ENCODE measurements around the gene C4BPB.

C4BPB gene

DNA sequence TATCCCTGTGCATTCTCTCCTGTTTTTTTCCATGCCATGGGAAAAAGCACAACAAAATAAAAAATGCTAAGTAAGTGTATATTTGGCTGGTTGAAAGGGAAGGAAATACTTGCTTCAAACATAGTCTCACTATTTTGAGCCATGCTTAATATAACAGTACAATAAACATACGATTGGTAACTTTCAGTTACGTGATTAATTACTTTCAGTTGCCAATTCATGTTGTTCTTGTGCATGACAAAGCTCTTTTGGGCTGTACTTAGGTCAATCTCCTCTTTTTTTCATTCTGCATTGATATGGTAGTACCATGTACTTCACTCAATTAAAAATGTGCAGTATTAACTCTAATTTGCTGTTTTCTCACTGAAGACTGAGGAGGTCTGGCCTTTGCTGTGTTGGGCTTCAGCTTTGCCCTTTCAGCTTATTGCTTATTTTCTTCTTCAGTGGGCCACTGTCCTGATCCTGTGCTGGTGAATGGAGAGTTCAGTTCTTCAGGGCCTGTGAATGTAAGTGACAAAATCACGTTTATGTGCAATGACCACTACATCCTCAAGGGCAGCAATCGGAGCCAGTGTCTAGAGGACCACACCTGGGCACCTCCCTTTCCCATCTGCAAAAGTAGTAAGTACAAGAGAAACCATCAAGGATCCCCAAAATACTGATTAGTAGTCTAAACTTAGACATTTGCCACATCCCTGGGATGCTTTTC lies 2.7 kb downstream of the C4BPB start:
- TF ChIP-seq TAF1 (IDR thresholded peaks at IDR 0.05; ENCODE audit: low read depth, low read length) (no peak), POLR2A (IDR thresholded peaks at IDR 0.05; ENCODE audit: low read depth, low read length) (no peak), SPI1 (IDR thresholded peaks at IDR 0.05; ENCODE audit: low read depth, low read length) (no peak), POLR2AphosphoS5 (IDR thresholded peaks at IDR 0.05; ENCODE audit: low read depth, low read length) (no peak), PAX5 (IDR thresholded peaks at IDR 0.05; ENCODE audit: insufficient read depth, low read length, severe bottlenecking) (no peak), POU2F2 (IDR thresholded peaks at IDR 0.05; ENCODE audit: low read depth, low read length) (no peak)
- DNase-seq (ENCODE audit: insufficient read length, low spot score) (no peak), FAIRE-seq (peak; percentile 69)

- TF ChIP-seq POLR2AphosphoS5 (IDR thresholded peaks at IDR 0.05; ENCODE audit: low read depth, low read length), result no peak
- TF ChIP-seq TAF1 (IDR thresholded peaks at IDR 0.05; ENCODE audit: low read depth, low read length), result no peak
- no peak for TF ChIP-seq PAX5 (IDR thresholded peaks at IDR 0.05; ENCODE audit: insufficient read depth, low read length, severe bottlenecking)
- no peak for TF ChIP-seq POU2F2 (IDR thresholded peaks at IDR 0.05; ENCODE audit: low read depth, low read length)
- TF ChIP-seq POLR2A (IDR thresholded peaks at IDR 0.05; ENCODE audit: low read depth, low read length), result no peak
- no peak for TF ChIP-seq SPI1 (IDR thresholded peaks at IDR 0.05; ENCODE audit: low read depth, low read length)
- no peak for DNase-seq (ENCODE audit: insufficient read length, low spot score)
- no peak for FAIRE-seq
These were observed 5.3 kb downstream of the C4BPB start for GRCh38 chr1:207093944-207094343.

DNA sequence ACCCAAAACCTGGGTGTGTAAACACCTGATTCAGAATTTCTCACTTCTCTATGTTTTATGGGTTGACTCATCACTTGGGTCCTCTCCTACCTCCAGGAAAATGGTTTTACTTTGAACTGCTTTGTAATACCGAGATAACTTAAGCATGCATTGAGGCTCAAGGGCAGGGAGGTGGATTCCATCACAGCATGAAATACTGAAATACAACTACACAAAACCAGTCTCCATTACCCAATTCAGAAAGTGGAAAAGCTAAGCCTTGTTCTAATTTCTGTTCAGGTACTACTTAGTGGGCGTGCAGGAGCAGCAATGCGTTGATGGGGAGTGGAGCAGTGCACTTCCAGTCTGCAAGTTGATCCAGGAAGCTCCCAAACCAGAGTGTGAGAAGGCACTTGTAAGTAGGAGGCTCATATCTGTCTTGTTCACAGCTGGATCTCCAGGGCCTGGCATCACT lies 9.2 kb downstream of the C4BPB start:
- peak; percentile 87 for FAIRE-seq
- TF ChIP-seq SPI1 (IDR thresholded peaks at IDR 0.05; ENCODE audit: low read depth, low read length), result peak; percentile 85
- TF ChIP-seq TAF1 (IDR thresholded peaks at IDR 0.05; ENCODE audit: low read depth, low read length), result no peak

DNA sequence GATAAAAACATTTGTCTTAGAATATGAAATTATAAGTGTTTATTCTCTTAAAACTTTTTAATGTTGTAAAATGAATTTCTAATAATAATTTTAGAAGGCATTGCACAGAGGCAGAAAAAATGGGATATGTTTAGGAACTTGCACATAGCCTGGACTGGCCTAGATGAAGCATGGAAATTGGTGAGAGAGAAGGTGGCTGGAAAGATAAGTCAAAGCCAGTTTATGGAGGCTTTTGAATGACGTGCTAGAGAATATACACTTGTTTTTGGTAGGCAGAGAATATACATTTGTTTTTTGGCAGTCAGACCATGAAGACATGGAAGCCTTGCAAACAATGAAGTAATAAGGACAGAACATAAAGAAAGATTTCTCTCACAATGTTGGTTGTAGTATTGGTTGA lies 13.1 kb downstream of the C4BPB start:
- TF ChIP-seq POLR2AphosphoS5 (IDR thresholded peaks at IDR 0.05; ENCODE audit: low read depth, low read length) (no peak), POLR2A (IDR thresholded peaks at IDR 0.05; ENCODE audit: low read depth, low read length) (no peak), TAF1 (IDR thresholded peaks at IDR 0.05; ENCODE audit: low read depth, low read length) (no peak)
- FAIRE-seq (no peak), DNase-seq (ENCODE audit: insufficient read length, low spot score) (no peak)

More for the DNA sequence above, 9.2 kb downstream of the C4BPB start:
- DNase-seq (ENCODE audit: insufficient read length, low spot score), result peak; percentile 18

GRCh38 chr1:207102146-207102545 lies 13.5 kb downstream of the C4BPB start:
- DNase-seq (ENCODE audit: insufficient read length, low spot score) (no peak), FAIRE-seq (no peak)
- TF ChIP-seq POLR2A (IDR thresholded peaks at IDR 0.05; ENCODE audit: low read depth, low read length) (no peak), POLR2AphosphoS5 (IDR thresholded peaks at IDR 0.05; ENCODE audit: low read depth, low read length) (no peak)

DNA sequence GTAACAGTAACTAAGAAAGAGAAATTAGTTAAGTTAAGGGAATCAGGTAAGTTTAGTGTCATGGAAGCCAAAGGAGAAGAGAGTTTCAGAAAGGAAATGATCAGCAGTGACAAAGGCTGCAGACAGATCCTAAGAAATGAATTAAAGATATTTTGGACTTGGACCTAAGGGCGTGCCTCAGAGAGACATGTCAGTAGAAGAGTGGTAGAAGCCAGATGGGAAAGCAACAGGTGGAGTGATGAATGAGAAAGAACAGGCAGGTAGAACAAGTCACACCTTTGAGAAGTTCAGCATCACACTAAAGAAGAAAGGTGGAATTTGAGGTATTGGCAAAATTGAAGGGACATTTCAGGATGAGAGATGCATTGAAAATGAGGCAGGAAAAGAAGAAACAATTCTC lies 14.0 kb downstream of the C4BPB start:
- no peak for FAIRE-seq
- no peak for DNase-seq (ENCODE audit: insufficient read length, low spot score)
- TF ChIP-seq PAX5 (IDR thresholded peaks at IDR 0.05; ENCODE audit: insufficient read depth, low read length, severe bottlenecking) (no peak), SPI1 (IDR thresholded peaks at IDR 0.05; ENCODE audit: low read depth, low read length) (no peak), TAF1 (IDR thresholded peaks at IDR 0.05; ENCODE audit: low read depth, low read length) (no peak), POLR2AphosphoS5 (IDR thresholded peaks at IDR 0.05; ENCODE audit: low read depth, low read length) (no peak), POU2F2 (IDR thresholded peaks at IDR 0.05; ENCODE audit: low read depth, low read length) (no peak), POLR2A (IDR thresholded peaks at IDR 0.05; ENCODE audit: low read depth, low read length) (no peak)

DNA sequence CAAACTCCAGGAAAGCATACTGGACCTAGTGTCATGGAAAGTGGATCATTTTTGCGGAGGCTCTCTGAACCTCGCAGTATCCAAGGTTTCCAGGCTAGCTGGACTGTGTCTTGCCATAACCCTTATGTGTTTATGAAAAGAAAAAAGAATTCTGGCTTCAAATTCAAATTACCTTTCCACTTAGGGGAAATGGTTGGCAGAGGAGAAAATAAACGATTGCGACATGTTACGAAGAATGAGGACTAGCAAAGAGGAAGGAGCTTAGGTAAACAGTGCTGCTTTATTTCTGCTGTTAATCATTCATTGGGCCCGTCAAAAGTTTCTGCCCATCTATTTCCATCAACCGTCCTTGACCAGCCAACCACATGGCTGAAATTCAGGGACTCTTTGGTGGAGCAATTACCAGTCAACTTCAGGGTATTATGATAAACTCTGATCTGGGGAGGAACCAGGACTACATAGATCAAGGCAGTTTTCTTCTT lies 15.3 kb downstream of the C4BPB start, which contains the start of gene C4BPA:
TSS of gene C4BPA (plus strand) at position 342 of the 482 bp plus-strand sequence. CDS start 8,793 bp downstream, outside the sequence.
- no peak for DNase-seq (ENCODE audit: insufficient read length, low spot score)
- TF ChIP-seq POU2F2 (IDR thresholded peaks at IDR 0.05; ENCODE audit: low read depth, low read length) (no peak), SPI1 (IDR thresholded peaks at IDR 0.05; ENCODE audit: low read depth, low read length) (no peak), POLR2AphosphoS5 (IDR thresholded peaks at IDR 0.05; ENCODE audit: low read depth, low read length) (no peak), POLR2A (IDR thresholded peaks at IDR 0.05; ENCODE audit: low read depth, low read length) (no peak), PAX5 (IDR thresholded peaks at IDR 0.05; ENCODE audit: insufficient read depth, low read length, severe bottlenecking) (no peak), TAF1 (IDR thresholded peaks at IDR 0.05; ENCODE audit: low read depth, low read length) (no peak)
- FAIRE-seq, result no peak

- TF ChIP-seq TAF1 (IDR thresholded peaks at IDR 0.05; ENCODE audit: low read depth, low read length) (no peak), POLR2AphosphoS5 (IDR thresholded peaks at IDR 0.05; ENCODE audit: low read depth, low read length) (no peak), SPI1 (IDR thresholded peaks at IDR 0.05; ENCODE audit: low read depth, low read length) (no peak), PAX5 (IDR thresholded peaks at IDR 0.05; ENCODE audit: insufficient read depth, low read length, severe bottlenecking) (no peak), POU2F2 (IDR thresholded peaks at IDR 0.05; ENCODE audit: low read depth, low read length) (no peak), POLR2A (IDR thresholded peaks at IDR 0.05; ENCODE audit: low read depth, low read length) (no peak)
- FAIRE-seq (no peak), DNase-seq (ENCODE audit: insufficient read length, low spot score) (no peak)
These were observed 20.3 kb downstream of the C4BPB start for GRCh38 chr1:207109004-207109403.

GRCh38 chr1:207112616-207113296 lies 24.1 kb downstream of the C4BPB start:
- FAIRE-seq, result no peak

GRCh38 chr1:207115269-207115668 lies 26.6 kb downstream of the C4BPB start:
- TF ChIP-seq TAF1 (IDR thresholded peaks at IDR 0.05; ENCODE audit: low read depth, low read length), result no peak
- TF ChIP-seq POU2F2 (IDR thresholded peaks at IDR 0.05; ENCODE audit: low read depth, low read length), result no peak
- TF ChIP-seq PAX5 (IDR thresholded peaks at IDR 0.05; ENCODE audit: insufficient read depth, low read length, severe bottlenecking), result no peak
- TF ChIP-seq SPI1 (IDR thresholded peaks at IDR 0.05; ENCODE audit: low read depth, low read length), result no peak
- TF ChIP-seq POLR2AphosphoS5 (IDR thresholded peaks at IDR 0.05; ENCODE audit: low read depth, low read length), result no peak
- TF ChIP-seq POLR2A (IDR thresholded peaks at IDR 0.05; ENCODE audit: low read depth, low read length), result no peak
- no peak for FAIRE-seq
- no peak for DNase-seq (ENCODE audit: insufficient read length, low spot score)

More at GRCh38 chr1:207112616-207113296, 24.1 kb downstream of the C4BPB start:
- DNase-seq (ENCODE audit: insufficient read length, low spot score), result no peak
- TF ChIP-seq POU2F2 (IDR thresholded peaks at IDR 0.05; ENCODE audit: low read depth, low read length) (no peak), TAF1 (IDR thresholded peaks at IDR 0.05; ENCODE audit: low read depth, low read length) (no peak)

Measured in GM12891 (cell line).